NOMO-1 (cell line): Measurements from ENCODE around the gene TPR.

Experiments used
- DNase-seq, 2 experiments: peaks; one replicate each; lab custom pipeline; 2025; ENCODE audit not compliant: unreplicated experiment in 2 of 2; lab: John Stamatoyannopoulos, UW

TPR gene

DNA sequence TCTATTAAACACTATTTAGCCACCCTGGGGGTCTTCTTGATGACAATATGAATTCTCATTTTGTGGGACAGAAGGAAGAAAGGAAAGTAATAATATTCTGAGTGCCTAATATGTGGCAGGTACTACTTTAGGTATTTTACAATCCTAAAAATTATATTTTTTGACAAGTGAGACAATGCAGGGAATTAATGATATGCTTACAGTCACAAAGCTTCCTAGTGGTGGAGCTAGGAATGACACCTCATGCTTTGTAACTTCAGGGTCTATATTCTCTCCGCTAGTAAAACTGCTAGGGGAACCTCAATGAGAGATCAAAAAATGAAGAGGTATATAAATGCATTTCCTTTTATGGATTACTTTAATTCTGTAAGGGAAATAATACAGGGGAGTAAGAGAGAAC, 44.3 kb downstream of the TPR start:
- no peak for DNase-seq

DNA sequence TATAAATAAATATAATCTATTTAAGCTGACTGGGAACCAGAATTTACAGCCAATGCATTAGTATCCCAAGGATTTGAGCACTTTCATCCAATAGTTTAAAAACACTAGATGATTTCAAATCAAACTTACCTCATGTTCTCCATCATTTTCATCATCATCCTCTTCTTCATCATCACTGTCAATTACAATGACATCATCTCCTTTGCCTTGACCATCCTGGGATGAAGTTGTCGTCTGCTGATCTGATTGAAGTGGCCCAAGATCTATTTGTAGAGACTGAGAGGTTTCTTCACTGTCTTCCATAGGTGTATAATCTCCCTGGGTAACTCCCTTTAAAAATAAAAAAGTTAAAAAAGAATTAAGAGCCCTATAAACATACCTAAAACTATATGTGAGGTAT, 47.7 kb downstream of the TPR start:
- DNase-seq = no peak

DNA sequence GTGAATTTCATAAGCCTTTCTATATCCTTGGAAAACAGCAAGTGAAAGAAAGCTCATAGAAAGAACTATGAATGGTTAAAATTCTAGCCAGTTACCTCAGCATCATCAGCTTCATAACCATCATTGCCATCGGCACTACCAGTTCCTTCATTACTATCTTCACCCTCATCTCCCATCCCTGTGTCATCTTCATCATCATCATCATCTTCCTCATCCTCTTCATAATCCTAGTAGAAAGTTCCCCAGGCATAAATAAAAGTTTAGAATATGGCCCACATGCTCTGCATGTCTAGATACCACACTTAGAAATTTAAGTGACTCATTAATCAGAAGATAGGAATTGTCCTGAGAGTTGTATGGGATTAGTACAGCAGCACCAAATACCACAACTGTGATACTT, 49.0 kb downstream of the TPR start:
- no peak for DNase-seq

DNA sequence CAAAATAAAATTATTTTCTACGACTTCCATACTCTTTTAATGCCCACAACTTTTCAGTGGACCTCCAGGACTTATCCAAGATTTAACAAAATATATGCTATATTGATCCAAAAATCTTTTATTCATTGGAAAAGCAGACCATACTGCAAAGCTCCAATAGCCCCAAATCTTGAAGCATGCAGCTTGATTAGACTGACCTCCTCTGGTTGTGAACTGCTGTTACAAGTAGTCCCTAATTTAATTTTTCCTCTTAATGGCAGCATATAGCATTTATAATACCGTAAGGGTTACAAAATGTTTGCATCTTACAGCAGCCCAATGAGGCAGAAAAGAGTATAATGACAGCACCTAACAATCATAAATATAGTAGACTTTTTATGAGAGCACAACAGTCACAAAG, 49.8 kb downstream of the TPR start:
- peak in 1 of 2 experiments; percentile 2 for DNase-seq

DNA sequence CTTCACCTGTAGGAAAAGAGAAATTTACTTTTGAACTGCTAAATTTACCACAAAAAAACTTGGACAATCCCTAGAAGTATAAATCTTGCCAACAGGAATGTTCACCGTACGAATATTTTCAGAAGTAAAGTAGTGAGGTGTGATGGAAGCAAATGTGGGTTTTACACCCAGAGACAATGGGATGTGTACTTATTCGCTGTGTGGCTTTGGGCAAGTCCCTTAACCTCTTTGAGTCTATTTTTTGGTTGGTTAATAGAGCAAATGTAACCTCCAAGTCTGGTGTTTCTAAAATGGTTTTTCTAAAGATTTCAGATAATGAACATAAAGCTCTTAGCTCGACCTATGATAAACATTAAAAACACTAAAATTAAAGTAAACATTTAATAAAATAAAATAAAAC, 51.2 kb downstream of the TPR start:
- no peak for DNase-seq

DNA sequence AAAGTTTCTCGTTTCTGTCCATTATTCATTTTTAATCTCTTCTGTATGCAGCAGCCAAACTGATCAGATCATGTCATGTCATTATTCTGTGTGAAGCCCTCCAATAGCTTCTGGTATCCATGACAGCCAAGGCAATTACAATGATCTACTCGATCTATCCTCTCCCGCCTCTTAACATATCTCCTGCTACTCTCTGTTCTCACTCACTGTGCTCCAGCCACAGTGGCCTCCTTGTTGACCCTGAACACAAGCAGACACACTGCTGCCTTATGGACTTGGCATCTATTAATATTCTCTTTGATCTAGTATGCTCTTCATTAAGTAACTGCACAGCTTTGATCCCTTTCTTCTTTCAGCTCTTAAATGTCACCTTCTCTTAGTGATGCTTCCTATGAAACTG, 59.5 kb downstream of the TPR start:
- DNase-seq = no peak

DNA sequence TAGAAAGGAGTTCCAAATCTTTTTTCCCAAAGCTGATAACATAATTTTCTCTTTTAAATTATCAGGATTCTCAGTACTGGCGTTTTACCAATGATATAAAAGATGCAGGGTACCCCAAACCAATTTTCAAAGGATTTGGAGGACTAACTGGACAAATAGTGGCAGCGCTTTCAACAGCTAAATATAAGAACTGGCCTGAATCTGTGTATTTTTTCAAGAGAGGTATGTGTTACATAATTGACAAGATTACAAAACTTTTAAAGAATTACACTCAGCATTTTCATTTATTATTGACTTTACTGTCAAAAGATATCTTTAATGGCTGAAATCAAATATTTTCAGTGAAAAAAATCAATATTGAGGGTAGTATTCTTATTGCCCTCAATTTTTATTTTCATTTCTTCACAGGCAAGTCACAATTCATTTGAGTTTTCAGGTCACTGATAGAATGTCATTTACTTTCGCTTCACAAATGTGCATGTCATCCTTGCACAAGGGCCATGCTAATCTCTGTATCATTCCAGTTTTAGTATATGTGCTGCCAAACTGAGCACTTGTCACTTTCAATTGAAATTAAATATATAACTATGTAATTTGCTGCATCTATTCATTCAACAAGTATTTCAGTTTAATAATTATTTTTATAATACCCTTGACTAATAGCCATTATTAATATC, 63.5 kb downstream of the TPR start:
- no peak for DNase-seq

DNA sequence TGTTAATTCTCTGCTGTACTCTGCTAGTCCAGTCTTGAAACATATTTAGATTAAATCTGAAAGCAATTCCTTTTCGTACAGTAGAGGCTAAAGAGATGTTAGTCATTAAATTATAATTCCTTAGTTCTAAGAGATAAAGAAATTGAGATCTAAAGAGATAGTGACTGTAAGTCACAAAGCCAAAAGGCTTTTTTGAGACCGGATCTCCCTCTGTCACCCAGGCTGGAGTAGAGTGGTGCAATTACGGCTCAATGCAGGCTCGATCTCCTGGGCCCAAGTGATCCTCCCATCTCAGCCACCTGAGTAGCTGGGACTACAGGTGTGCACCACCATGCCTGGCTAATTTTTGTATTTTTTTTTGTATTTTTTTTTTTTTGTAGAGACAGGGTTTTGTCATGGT, 64.7 kb downstream of the TPR start:
- DNase-seq = no peak

DNA sequence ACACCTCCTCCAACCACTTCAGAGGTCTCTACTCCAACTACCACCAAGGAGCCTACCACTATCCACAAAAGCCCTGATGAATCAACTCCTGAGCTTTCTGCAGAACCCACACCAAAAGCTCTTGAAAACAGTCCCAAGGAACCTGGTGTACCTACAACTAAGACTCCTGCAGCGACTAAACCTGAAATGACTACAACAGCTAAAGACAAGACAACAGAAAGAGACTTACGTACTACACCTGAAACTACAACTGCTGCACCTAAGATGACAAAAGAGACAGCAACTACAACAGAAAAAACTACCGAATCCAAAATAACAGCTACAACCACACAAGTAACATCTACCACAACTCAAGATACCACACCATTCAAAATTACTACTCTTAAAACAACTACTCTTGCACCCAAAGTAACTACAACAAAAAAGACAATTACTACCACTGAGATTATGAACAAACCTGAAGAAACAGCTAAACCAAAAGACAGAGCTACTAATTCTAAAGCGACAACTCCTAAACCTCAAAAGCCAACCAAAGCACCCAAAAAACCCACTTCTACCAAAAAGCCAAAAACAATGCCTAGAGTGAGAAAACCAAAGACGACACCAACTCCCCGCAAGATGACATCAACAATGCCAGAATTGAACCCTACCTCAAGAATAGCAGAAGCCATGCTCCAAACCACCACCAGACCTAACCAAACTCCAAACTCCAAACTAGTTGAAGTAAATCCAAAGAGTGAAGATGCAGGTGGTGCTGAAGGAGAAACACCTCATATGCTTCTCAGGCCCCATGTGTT, 66.6 kb downstream of the TPR start:
- no peak for DNase-seq

DNA sequence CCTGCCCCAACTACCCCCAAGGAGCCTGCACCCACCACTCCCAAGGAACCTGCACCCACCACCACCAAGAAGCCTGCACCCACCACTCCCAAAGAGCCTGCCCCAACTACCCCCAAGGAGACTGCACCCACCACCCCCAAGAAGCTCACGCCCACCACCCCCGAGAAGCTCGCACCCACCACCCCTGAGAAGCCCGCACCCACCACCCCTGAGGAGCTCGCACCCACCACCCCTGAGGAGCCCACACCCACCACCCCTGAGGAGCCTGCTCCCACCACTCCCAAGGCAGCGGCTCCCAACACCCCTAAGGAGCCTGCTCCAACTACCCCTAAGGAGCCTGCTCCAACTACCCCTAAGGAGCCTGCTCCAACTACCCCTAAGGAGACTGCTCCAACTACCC, 67.6 kb downstream of the TPR start:
- no peak for DNase-seq

DNA sequence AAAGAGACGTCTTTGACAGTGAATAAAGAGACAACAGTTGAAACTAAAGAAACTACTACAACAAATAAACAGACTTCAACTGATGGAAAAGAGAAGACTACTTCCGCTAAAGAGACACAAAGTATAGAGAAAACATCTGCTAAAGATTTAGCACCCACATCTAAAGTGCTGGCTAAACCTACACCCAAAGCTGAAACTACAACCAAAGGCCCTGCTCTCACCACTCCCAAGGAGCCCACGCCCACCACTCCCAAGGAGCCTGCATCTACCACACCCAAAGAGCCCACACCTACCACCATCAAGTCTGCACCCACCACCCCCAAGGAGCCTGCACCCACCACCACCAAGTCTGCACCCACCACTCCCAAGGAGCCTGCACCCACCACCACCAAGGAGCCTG, 68.5 kb downstream of the TPR start:
- no peak for DNase-seq

DNA sequence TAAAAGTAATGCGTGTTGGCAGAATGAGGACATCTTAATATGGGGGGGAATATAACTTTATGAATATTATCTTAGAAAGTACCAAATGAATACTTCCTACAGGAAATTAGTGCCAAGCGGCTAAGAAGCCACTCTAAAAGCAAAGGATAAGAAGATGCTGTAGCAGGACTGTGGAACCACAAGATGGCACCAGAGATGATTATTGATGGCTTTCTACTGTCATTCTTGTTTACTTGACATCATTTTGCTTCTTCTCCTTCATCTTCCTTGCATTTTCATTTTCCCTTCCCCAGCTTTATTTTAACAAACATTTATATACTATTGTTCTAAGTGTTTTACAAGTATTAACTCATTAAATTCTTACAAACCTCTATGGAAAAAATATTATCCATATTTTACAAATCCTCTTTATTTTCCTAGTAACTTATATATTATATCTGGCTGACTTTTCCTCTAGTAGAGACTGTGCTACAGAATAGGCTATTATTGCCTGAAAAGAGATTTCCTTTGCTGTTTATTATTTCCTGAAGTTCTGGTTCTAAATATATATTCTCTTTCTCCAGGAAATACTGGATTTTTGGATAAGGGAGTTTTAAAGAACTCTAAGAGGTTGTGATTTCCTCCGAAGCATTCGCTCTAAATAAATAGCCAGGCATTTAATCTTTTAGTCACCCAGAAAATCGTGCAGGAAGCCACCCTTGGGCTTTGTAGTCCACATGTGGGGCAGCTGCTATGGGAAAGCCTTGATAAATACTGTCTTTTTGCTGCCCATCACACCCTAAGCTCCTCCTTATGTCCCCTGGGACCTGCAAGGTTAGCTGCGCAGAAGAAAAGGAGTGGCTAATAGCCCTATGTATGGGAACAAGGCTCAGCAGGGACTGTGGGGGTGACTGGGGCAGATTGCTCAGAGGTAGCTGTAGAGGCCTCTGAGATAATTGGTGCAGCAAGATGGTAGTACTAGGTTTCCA, 69.8 kb downstream of the TPR start:
- peak in 1 of 2 experiments; percentile 21 for DNase-seq

DNA sequence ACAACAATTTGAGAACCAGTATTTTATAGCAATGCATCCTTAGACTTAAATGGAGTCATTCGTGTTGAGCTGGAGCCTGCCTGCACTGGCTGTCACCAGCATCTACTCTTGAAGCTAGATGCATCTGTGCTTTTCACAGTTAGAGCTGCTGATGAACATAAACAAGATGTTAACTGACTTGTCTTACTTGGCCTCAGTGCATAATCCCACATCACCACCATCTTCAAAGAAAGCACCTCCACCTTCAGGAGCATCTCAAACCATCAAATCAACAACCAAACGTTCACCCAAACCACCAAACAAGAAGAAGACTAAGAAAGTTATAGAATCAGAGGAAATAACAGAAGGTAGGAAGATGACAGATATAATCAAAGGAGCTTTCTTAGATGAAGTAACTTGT, 71.1 kb downstream of the TPR start:
- no peak for DNase-seq

DNA sequence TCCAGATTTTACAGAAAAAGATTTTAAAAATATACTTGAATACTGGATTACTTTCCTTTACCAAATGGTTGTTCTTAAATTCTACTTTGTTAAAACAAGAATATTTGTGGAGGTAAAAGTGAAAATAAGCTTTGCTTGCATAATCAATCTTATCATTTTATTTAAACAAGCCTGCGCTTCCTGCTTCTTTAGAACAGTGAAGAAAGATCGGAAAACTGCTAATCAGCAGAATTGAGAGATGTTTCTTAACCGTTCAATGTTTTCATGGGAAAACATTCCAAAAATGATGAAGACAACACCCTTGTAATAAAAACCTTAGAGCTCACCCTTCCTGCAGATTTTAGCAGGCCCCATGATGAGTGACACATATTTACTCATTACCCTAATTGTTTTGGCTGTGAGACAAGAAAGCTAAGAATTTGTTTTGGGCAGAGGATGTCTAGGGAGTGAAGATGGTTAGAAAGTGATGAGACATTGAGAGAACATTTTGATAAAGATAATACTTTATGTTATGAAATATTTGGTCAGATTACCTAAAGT, 72.6 kb downstream of the TPR start:
- DNase-seq = no peak

DNA sequence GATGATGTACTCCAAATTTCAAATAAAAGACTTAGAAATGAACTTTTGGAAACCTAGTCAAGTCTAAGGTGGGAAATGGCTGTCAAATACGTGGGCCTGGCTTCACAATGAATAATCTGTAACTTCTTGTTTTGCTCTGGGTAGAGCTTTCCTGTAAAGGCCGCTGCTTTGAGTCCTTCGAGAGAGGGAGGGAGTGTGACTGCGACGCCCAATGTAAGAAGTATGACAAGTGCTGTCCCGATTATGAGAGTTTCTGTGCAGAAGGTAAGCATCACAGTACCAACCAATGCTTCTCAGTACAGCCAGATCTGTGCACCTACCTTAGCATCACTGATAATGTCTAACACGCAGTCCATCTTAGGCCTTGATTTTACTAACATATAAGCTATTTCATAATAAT, 73.6 kb downstream of the TPR start:
- no peak for DNase-seq

DNA sequence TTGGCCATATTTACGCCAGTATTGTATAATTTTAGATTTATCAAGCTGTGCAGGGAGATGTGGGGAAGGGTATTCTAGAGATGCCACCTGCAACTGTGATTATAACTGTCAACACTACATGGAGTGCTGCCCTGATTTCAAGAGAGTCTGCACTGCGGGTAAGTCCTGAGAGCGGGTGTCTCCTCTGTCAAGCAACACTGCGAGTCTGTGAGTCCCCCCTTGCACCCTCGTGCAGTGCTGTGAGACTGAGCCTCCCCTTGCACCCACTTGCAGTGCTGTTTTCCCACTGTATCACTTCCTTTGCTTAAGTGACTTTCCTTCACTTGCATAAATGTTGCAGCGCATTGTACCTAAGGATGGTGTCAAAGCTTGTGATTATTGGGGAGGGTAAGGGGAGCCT, 75.0 kb downstream of the TPR start:
- DNase-seq = no peak

DNA sequence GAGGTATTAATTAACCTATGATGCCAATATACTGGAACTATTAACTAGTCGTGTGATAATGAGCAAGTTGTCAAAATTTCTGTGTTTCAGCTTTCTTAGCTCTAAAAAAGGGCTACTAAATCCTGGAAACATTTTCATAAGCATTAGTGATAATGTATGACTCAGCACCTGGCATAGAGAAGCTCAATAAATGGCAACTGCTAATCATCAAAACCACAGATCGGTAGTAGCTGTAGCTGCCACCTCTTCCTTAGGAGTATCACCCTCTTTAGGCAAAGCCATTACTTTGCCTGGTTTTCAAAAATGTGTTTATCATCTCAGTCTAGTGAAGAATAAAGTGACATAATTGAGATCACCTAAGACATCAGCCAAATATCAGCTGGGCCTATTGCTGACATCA, 75.5 kb downstream of the TPR start:
- DNase-seq = no peak

DNA sequence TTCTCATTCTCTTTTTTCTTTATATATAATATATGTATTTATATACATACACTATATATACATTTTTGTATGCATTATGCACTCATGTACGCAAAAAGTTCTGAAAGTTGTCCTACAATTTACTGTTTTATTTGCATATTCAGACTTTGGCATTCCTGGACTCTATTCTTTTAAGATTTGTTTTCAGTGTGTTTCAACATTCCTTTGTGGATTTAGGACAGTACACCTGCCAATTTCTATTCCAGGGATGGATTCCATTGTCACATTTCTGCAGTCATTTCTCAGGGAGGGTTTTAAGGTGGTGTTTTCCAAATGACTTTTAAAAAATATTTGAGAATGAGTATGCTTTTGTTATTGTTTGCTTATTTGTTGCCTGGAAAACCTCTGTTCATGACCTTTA, 76.2 kb downstream of the TPR start:
- no peak for DNase-seq

DNA sequence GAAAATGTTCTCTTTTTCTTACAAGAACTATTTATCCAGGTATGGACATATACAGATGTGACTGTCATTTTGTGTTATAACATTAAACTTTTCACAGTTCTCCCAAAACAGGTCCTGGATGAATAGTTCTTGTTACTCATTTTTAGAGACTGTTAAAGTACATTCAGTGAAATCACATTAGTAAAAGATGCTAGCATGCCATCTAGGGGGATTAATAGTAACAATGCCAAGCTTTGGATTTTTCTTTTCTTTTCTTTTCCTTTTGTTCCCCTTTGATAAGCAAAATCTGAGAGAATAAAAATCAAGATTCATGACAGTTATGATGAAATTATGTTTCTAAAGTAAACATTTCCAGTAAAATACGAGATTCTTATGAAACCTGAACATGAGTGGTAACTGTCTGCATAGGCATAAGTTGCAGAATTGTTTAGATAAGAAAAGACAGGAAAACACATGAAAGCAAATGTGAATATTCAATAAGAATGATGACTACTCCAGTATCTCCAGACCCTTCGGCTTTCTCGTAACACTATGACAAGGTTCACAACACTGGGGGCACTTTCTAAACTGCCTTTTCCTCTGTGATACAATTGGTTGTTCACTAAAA, 77.5 kb downstream of the TPR start:
- no peak for DNase-seq

DNA sequence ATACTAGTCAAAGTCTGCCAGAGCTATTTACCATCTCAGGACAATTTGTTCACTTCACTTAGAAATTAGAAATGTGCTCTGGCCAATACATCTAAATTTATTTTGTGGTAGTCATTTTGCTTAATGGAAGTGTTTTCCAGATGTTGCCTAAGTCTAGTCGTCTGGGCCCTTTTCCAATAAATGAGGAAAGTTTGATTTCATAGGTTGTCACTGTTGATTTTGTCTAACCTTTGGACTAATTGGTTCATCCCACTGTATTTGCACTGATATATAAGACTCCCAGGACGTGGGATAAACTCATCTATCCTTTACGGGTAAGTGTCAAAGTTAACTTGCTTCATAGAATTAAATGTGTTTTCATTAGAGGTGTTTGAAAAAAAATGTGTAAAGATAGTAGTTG, 79.1 kb downstream of the TPR start, which contains the start of gene PRG4:
Gene PRG4 (plus strand): TSS at position 300 of the 400 bp plus-strand sequence.
- no peak for DNase-seq

DNA sequence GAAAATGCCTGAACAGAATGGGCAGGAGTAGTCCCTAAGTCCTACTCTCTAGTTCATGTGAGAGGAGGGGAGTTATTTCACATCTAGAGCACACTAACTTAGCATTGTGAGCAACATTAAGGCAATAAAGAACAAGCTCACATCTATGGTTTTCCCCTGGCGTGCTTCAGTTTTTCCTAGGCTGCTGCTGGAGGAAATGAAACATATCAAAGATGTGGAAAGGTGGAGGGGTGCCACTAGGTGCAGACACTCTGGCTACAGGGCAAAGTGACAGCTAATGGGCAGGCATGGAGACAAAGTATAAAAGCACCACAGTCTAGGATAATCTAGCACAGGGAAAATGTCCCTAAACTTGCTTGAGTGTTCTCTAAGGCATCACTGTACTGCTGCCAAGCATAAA, 82.2 kb downstream of the TPR start:
- no peak for DNase-seq
